ENCODE measurements around the gene MTMR6.
A peak's percentile ranks its signal among the peaks of the same experiment; 100 is the strongest.

MTMR6 gene

GRCh38 chr13:25262261-25262660 lies 25.0 kb downstream of the MTMR6 start:
- no peak for TF ChIP-seq JUND (IDR thresholded peaks at IDR 0.05; ENCODE audit: low read depth)
- no peak for DNase-seq (ENCODE audit: low read depth in 1 of 2, low spot score in 1 of 2)
- in situ Hi-C loops (cut with HindIII; ENCODE audit: low pct_unique_long_range_greater_than_20kb, low sequenced_read_pairs), result no loop called here

DNA sequence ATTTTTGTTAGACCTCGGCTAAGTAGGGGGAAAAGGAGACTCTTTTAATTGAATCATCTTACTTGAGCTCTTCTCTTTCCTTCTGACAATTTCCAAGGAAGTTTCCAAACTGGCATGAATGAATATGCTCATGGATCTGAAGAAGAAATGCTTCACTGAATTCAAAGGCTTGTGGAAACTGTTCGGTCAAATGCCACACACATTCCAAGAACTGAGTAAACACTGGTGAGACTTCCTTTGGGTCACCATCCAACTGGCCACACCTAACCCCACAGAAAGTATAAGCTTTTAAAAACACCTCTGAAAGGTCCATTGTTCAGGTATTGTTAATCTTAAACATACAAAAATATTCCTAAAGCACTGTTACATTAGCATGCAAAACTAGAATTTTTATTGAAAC lies 33.6 kb downstream of the MTMR6 start:
- TF ChIP-seq JUND (IDR thresholded peaks at IDR 0.05; ENCODE audit: low read depth), result no peak
- in situ Hi-C loops (cut with HindIII; ENCODE audit: low pct_unique_long_range_greater_than_20kb, low sequenced_read_pairs), result no loop called here
- peak in 1 of 2 experiments; percentile 57 for DNase-seq (ENCODE audit: low read depth in 1 of 2, low spot score in 1 of 2)

DNA sequence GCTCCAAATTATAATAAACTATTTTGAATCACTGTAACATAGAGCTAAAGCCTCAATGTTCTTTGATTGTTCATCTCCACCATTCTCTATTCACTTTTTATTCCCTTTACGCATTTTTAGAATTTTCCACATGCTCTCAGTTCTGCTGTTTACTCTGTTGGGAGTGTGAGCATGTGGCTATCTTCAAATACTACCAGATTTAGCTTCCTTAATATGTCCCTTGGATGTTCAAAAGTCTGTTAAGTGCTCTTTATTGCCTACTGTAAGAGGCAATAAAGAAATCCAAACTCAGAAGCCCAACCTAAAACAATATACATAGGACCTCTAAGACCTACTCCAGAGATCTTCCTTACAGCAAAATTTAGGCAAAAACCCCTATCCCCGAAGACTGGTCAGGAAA lies 34.5 kb downstream of the MTMR6 start:
- in situ Hi-C loops (cut with HindIII; ENCODE audit: low pct_unique_long_range_greater_than_20kb, low sequenced_read_pairs), result no loop called here

GRCh38 chr13:25252225-25252624 lies 35.1 kb downstream of the MTMR6 start:
- TF ChIP-seq JUND (IDR thresholded peaks at IDR 0.05; ENCODE audit: low read depth), result no peak
- in situ Hi-C loops (cut with HindIII; ENCODE audit: low pct_unique_long_range_greater_than_20kb, low sequenced_read_pairs), result no loop called here
- DNase-seq (ENCODE audit: low read depth in 1 of 2, low spot score in 1 of 2), result no peak

More for the DNA sequence above, 34.5 kb downstream of the MTMR6 start:
- no peak for DNase-seq (ENCODE audit: low read depth in 1 of 2, low spot score in 1 of 2)
- no peak for TF ChIP-seq JUND (IDR thresholded peaks at IDR 0.05; ENCODE audit: low read depth)

GRCh38 chr13:25249001-25249543 lies 38.2 kb downstream of the MTMR6 start:
- in situ Hi-C loops (cut with HindIII; ENCODE audit: low pct_unique_long_range_greater_than_20kb, low sequenced_read_pairs), result no loop called here
- peak in 1 of 2 experiments; percentile 62 for DNase-seq (ENCODE audit: low read depth in 1 of 2, low spot score in 1 of 2)
- TF ChIP-seq JUND (IDR thresholded peaks at IDR 0.05; ENCODE audit: low read depth), result no peak

- in situ Hi-C loops (cut with HindIII; ENCODE audit: low pct_unique_long_range_greater_than_20kb, low sequenced_read_pairs), result no loop called here
- TF ChIP-seq JUND (IDR thresholded peaks at IDR 0.05; ENCODE audit: low read depth), result no peak
- DNase-seq (ENCODE audit: low read depth in 1 of 2, low spot score in 1 of 2), result no peak
These were observed 39.2 kb downstream of the MTMR6 start for GRCh38 chr13:25248071-25248470.

DNA sequence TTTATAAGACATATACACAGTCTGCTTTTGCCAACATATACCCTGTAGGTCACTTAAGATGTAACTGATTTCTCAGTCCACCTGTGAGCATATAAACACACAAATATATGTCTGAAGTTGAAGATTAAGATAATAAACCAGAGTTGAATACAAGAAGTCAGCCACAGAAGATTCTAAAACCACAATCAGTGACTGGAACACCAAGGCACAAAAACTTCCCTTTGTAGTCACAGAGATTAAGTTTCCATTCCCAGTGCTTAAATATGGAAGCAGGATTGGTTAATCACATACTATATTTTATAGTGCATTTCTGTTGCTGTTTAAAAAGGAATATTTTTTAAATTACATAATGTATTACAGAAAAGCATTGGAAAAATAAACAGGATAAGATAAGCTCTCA lies 39.9 kb downstream of the MTMR6 start:
- no peak for DNase-seq (ENCODE audit: low read depth in 1 of 2, low spot score in 1 of 2)
- TF ChIP-seq JUND (IDR thresholded peaks at IDR 0.05; ENCODE audit: low read depth), result no peak
- in situ Hi-C loops (cut with HindIII; ENCODE audit: low pct_unique_long_range_greater_than_20kb, low sequenced_read_pairs), result no loop called here

DNA sequence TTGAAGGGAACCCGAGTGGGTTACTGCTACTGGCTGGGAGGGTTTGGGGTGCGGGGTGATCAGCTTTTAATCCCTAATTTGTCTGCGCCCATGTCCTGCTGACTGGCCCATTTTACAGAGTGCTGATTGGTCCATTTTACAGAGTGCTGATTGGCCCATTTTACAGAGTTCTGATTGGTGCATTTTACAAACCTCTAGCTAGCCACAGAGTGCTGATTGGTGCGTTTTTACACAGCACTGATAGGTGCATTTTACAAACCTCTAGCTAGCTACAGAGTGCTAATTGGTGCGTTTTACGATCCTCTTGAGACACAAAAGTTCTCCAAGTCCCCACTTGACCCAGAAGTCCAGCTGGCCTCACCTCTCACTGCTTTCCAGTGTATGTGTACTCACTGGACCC lies 43.2 kb downstream of the MTMR6 start:
- TF ChIP-seq JUND (IDR thresholded peaks at IDR 0.05; ENCODE audit: low read depth), result no peak
- in situ Hi-C loops (cut with HindIII; ENCODE audit: low pct_unique_long_range_greater_than_20kb, low sequenced_read_pairs), result no loop called here
- no peak for DNase-seq (ENCODE audit: low read depth in 1 of 2, low spot score in 1 of 2)

- in situ Hi-C loops (cut with HindIII; ENCODE audit: low pct_unique_long_range_greater_than_20kb, low sequenced_read_pairs), result no loop called here
- no peak for DNase-seq (ENCODE audit: low read depth in 1 of 2, low spot score in 1 of 2)
- no peak for TF ChIP-seq JUND (IDR thresholded peaks at IDR 0.05; ENCODE audit: low read depth)
These were observed 44.3 kb downstream of the MTMR6 start for GRCh38 chr13:25242956-25243355.

GRCh38 chr13:25241007-25241406 lies 46.3 kb downstream of the MTMR6 start:
- TF ChIP-seq JUND (IDR thresholded peaks at IDR 0.05; ENCODE audit: low read depth), result no peak
- DNase-seq (ENCODE audit: low read depth in 1 of 2, low spot score in 1 of 2), result no peak
- in situ Hi-C loops (cut with HindIII; ENCODE audit: low pct_unique_long_range_greater_than_20kb, low sequenced_read_pairs), result no loop called here

GRCh38 chr13:25237083-25237482 lies 50.2 kb downstream of the MTMR6 start:
- no peak for DNase-seq (ENCODE audit: low read depth in 1 of 2, low spot score in 1 of 2)
- in situ Hi-C loops (cut with HindIII; ENCODE audit: low pct_unique_long_range_greater_than_20kb, low sequenced_read_pairs), result no loop called here
- TF ChIP-seq JUND (IDR thresholded peaks at IDR 0.05; ENCODE audit: low read depth), result no peak

GRCh38 chr13:25233861-25234260 lies 53.4 kb downstream of the MTMR6 start:
- DNase-seq (ENCODE audit: low read depth in 1 of 2, low spot score in 1 of 2), result peak; percentile 13 to 77
- in situ Hi-C loops (cut with HindIII; ENCODE audit: low pct_unique_long_range_greater_than_20kb, low sequenced_read_pairs), result no loop called here
- no peak for TF ChIP-seq JUND (IDR thresholded peaks at IDR 0.05; ENCODE audit: low read depth)

DNA sequence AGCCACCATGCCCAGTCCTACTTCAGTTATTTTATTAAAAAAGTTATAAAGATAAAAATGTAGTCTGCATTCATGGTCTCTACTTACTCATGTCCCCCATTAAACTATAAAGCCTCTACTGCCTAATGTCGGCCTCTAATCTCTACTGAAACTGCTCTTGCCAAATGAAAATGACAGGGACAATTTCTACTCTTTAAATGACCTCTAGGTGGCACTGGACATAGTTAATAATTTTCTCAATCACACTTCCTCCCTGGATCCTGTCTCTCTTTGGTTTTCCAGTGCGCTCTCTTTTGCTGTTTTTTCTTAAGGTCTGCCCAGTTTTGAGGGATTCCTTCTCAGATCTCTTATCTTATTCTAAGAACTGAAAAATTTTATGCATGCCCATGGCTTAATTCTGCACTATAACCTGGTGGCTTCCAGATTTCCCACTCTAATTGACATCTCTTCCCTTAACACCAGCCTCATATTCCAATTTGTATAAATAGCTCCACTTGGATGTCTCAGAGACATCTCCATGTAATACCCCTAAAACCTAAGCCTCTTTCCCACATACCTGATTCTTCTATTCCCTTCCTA lies 54.3 kb downstream of the MTMR6 start:
- TF ChIP-seq JUND (IDR thresholded peaks at IDR 0.05; ENCODE audit: low read depth), result no peak
- in situ Hi-C loops (cut with HindIII; ENCODE audit: low pct_unique_long_range_greater_than_20kb, low sequenced_read_pairs), result no loop called here

GRCh38 chr13:25231517-25231916 lies 55.8 kb downstream of the MTMR6 start:
- in situ Hi-C loops (cut with HindIII; ENCODE audit: low pct_unique_long_range_greater_than_20kb, low sequenced_read_pairs), result no loop called here
- TF ChIP-seq JUND (IDR thresholded peaks at IDR 0.05; ENCODE audit: low read depth), result no peak
- no peak for DNase-seq (ENCODE audit: low read depth in 1 of 2, low spot score in 1 of 2)

More for the DNA sequence above, 54.3 kb downstream of the MTMR6 start:
- DNase-seq (ENCODE audit: low read depth in 1 of 2, low spot score in 1 of 2), result peak in 1 of 2 experiments; percentile 62
